ENCODE results near the gene SCAPER.
A peak's percentile ranks its signal among the peaks of the same experiment; 100 is the strongest.

SCAPER gene

DNA sequence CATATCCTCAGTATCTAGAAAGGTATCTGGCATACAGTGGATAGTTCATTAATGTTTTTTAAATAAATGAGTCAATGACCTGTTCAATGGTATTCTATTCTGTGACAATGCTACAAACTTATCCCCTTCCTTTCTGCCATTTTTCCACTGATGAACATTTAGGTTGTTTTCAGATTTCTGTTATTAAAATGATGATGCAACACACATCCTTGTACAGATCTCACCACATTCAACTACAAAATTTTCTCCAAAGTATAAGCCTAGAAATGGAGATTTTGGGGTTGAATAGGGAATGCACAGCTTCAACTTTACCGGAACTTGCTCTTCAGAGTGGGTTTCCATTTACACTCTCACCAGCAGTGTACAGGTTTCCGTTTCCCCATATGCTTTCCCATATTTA is 358.3 kb downstream of the SCAPER start:
- Histone ChIP-seq H3K9me3 (no peaks in the 10 kb centered on the region), H3K4me1 (ENCODE audit: control insufficient read depth in 1 of 2, insufficient read depth in 1 of 2, low read depth in 1 of 2, low read length in 1 of 2) (no peaks in the 10 kb centered on the region), H3K4me3 (ENCODE audit: low read depth in 1 of 2, low read length in 1 of 2) (no peak overlapping the region), H3K27me3 (no peaks in the 10 kb centered on the region), H3K36me3 (no peaks in the 10 kb centered on the region), H3K27ac (no peak overlapping the region)
- no peak for TF ChIP-seq CTCF (IDR thresholded peaks at IDR 0.05)

- Histone ChIP-seq H3K27me3 (no peaks in the 10 kb centered on the region), H3K27ac (peak overlapping the region; percentile 72)
- no peak for TF ChIP-seq CTCF (IDR thresholded peaks at IDR 0.05)
These were observed 371.1 kb downstream of the SCAPER start for GRCh38 chr15:76533995-76534394.

GRCh38 chr15:76533060-76533820 is 371.9 kb downstream of the SCAPER start:
- H3K9me3 ChIP-seq = no peaks in the 10 kb centered on the region
- TF ChIP-seq CTCF (IDR thresholded peaks at IDR 0.05) = no peak
- peak overlapping the region; percentile 72 for H3K27ac ChIP-seq
- no peaks in the 10 kb centered on the region for H3K27me3 ChIP-seq
- H3K4me1 ChIP-seq (ENCODE audit: control insufficient read depth in 1 of 2, insufficient read depth in 1 of 2, low read depth in 1 of 2, low read length in 1 of 2) = peaks cover 62 to 68% of the 10 kb centered on the region in 2 experiments
- H3K36me3 ChIP-seq = no peaks in the 10 kb centered on the region
- H3K4me3 ChIP-seq (ENCODE audit: low read depth in 1 of 2, low read length in 1 of 2) = peak overlapping the region in 1 of 2 experiments; percentile 24

More at GRCh38 chr15:76533995-76534394, 371.1 kb downstream of the SCAPER start:
- H3K36me3 ChIP-seq = no peaks in the 10 kb centered on the region
- no peak overlapping the region for H3K4me3 ChIP-seq (ENCODE audit: low read depth in 1 of 2, low read length in 1 of 2)
- no peaks in the 10 kb centered on the region for H3K9me3 ChIP-seq
- H3K4me1 ChIP-seq (ENCODE audit: control insufficient read depth in 1 of 2, insufficient read depth in 1 of 2, low read depth in 1 of 2, low read length in 1 of 2) = peaks cover 57 to 62% of the 10 kb centered on the region in 2 experiments

- Histone ChIP-seq H3K9me3 (no peaks in the 10 kb centered on the region), H3K36me3 (no peaks in the 10 kb centered on the region), H3K4me3 (ENCODE audit: low read depth in 1 of 2, low read length in 1 of 2) (no peak overlapping the region), H3K27ac (peak overlapping the region; percentile 65), H3K27me3 (no peaks in the 10 kb centered on the region), H3K4me1 (ENCODE audit: control insufficient read depth in 1 of 2, insufficient read depth in 1 of 2, low read depth in 1 of 2, low read length in 1 of 2) (peaks cover 65 to 69% of the 10 kb centered on the region in 2 experiments)
- no peak for TF ChIP-seq CTCF (IDR thresholded peaks at IDR 0.05)
These were observed 375.2 kb downstream of the SCAPER start for GRCh38 chr15:76529911-76530310.

DNA sequence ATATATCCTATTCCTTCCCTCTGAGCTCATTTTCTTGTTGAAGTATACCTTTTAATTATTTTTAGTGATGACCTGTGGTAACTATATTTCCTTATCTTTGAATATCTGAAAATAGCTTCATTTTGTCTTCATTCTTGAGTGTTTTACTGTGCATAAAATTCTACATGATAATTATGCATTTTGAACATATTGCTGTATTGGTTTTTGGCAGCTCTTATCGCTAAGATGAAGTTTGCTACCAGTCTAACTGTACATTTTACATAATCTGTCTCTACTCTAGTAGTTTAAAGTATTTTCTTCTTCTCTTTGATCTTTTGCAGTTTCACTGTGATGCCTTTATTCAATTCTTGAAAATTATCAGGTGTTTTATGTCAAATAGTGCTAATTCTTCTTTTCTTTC is 379.0 kb downstream of the SCAPER start:
- Histone ChIP-seq H3K36me3 (no peaks in the 10 kb centered on the region), H3K4me1 (ENCODE audit: control insufficient read depth in 1 of 2, insufficient read depth in 1 of 2, low read depth in 1 of 2, low read length in 1 of 2) (peaks cover 33% of the 10 kb centered on the region in 2 experiments), H3K4me3 (ENCODE audit: low read depth in 1 of 2, low read length in 1 of 2) (no peak overlapping the region), H3K27me3 (no peaks in the 10 kb centered on the region), H3K9me3 (no peaks in the 10 kb centered on the region), H3K27ac (no peak overlapping the region)
- TF ChIP-seq CTCF (IDR thresholded peaks at IDR 0.05) = no peak

Data from neutrophil (primary cell).